WTC11 (cell line): ENCODE results near the gene RTP5. TPM values are rescaled to one million over a fixed set of nuclear protein-coding genes. Genes with fewer than 3 reads are reported as not detected.

Experiments
- ATAC-seq: fragments of 200-7000 bp; cut with Tn5 transposase; 2 replicates; pipeline ENCODE4 v1.10.0; 2021; ENCODE audit warnings: mild to moderate bottlenecking, moderate library complexity
- CTCF ChIA-PET: fragments of 300-600 bp; sonication (Branson Sonifier 250); formaldehyde crosslinking; loops from one replicate; lab custom pipeline; 2021; ENCODE audit warnings: antibody characterized with exemption; lab: Charles Lee
- POLR2A ChIA-PET: fragments of 350-600 bp; sonication (Branson Sonifier 250); formaldehyde crosslinking; loops from one replicate; lab custom pipeline; 2021; ENCODE audit warnings: antibody characterized with exemption; lab: Charles Lee
- DNase-seq: peaks from one replicate; pipeline ENCODE4 v3.0.0; 2021; ENCODE audit warnings: low spot score
- H3K27ac Mint-ChIP-seq: 2 replicates; pipeline ENCODE4 v1.8.0; 2021; ENCODE audit warnings: mixed read lengths
- H3K27me3 Mint-ChIP-seq: 2 replicates; pipeline ENCODE4 v1.8.0; 2021; ENCODE audit warnings: low read depth, mild to moderate bottlenecking, moderate library complexity, mixed read lengths
- H3K36me3 Mint-ChIP-seq: 2 replicates; pipeline ENCODE4 v1.8.0; 2021; ENCODE audit warnings: mixed read lengths
- H3K4me1 Mint-ChIP-seq: 2 replicates; pipeline ENCODE4 v1.8.0; 2022; ENCODE audit warnings: mixed read lengths
- H3K4me3 Mint-ChIP-seq: 2 replicates; pipeline ENCODE4 v1.8.0; 2021; ENCODE audit warnings: mild to moderate bottlenecking, moderate library complexity, mixed read lengths
- H3K9me3 Mint-ChIP-seq: 2 replicates; pipeline ENCODE4 v1.8.0; 2021; ENCODE audit warnings: mixed read lengths
- ELF4 ChIP-seq: sonication (generic); formaldehyde crosslinking; IDR thresholded peaks from 2 replicates; pipeline ENCODE4 v1.8.1; 2022; ENCODE audit warnings: low read depth, mild to moderate bottlenecking, moderate library complexity, missing genetic modification reagents
- FOXJ3 ChIP-seq: sonication (generic); formaldehyde crosslinking; IDR thresholded peaks from 2 replicates; pipeline ENCODE4 v1.9.0; 2021; ENCODE audit warnings: missing genetic modification reagents, mild to moderate bottlenecking, borderline replicate concordance
- FOXK1 ChIP-seq: sonication (generic); formaldehyde crosslinking; IDR thresholded peaks from 2 replicates; pipeline ENCODE4 v1.8.0; 2022; ENCODE audit warnings: mild to moderate bottlenecking, moderate library complexity, missing genetic modification reagents
- MYBL2 ChIP-seq: sonication (generic); formaldehyde crosslinking; IDR thresholded peaks from 2 replicates; pipeline ENCODE4 v1.8.1; 2023; ENCODE audit warnings: mild to moderate bottlenecking, moderate library complexity, missing genetic modification reagents
- NFATC4 ChIP-seq: fragments of 250-450 bp; sonication (Bioruptor Pico); IDR thresholded peaks from 2 replicates; pipeline ENCODE4 v1.9.0; 2021; ENCODE audit warnings: mild to moderate bottlenecking
- SMAD4 ChIP-seq: sonication (generic); formaldehyde crosslinking; IDR thresholded peaks from 2 replicates; pipeline ENCODE4 v1.8.0; 2022; ENCODE audit warnings: mild to moderate bottlenecking, missing genetic modification reagents
- SOX15 ChIP-seq: fragments of 250-450 bp; sonication (Bioruptor Pico); IDR thresholded peaks from 2 replicates; pipeline ENCODE4 v1.9.0; 2021; ENCODE audit warnings: mild to moderate bottlenecking
- SP1 ChIP-seq: sonication (generic); formaldehyde crosslinking; conservative IDR thresholded peaks from 2 replicates; pipeline ENCODE4 v1.8.1; 2022; ENCODE audit warnings: missing genetic modification reagents
- TCF7 ChIP-seq: sonication (generic); formaldehyde crosslinking; IDR thresholded peaks from 2 replicates; pipeline ENCODE4 v1.8.0; 2022; ENCODE audit warnings: mild to moderate bottlenecking, low read depth, missing genetic modification reagents, moderate library complexity
- ZBTB21 ChIP-seq: sonication (generic); formaldehyde crosslinking; IDR thresholded peaks from 2 replicates; pipeline ENCODE4 v1.8.1; 2023; ENCODE audit warnings: mild to moderate bottlenecking, missing genetic modification reagents, borderline replicate concordance
- ZNF232 ChIP-seq: sonication (generic); formaldehyde crosslinking; IDR thresholded peaks from 2 replicates; pipeline ENCODE4 v1.8.0; 2022; ENCODE audit warnings: mild to moderate bottlenecking, missing genetic modification reagents
- ZNF423 ChIP-seq: fragments of 250-450 bp; sonication (Bioruptor Pico); IDR thresholded peaks from 2 replicates; pipeline ENCODE4 v2.1.2; 2022; ENCODE audit warnings: mild to moderate bottlenecking, moderate library complexity
- total RNA-seq: library from RNA; stranded (reverse); gene quantifications from 3 replicates; pipeline ENCODE4 v1.2.3, GENCODE V29; 2021
- TF ChIP-seq, protein P1 (sequence below): sonication (generic); formaldehyde crosslinking; IDR thresholded peaks from 2 replicates; pipeline ENCODE4 v1.8.1; 2023; ENCODE audit warnings: mild to moderate bottlenecking, missing genetic modification reagents, borderline replicate concordance
- TF ChIP-seq, protein P2 (sequence below): fragments of 250-450 bp; sonication (Bioruptor Pico); IDR thresholded peaks from 2 replicates; pipeline ENCODE4 v1.9.0; 2021; ENCODE audit warnings: mild to moderate bottlenecking
- TF ChIP-seq, protein P3 (sequence below): sonication (generic); formaldehyde crosslinking; IDR thresholded peaks from 2 replicates; pipeline ENCODE4 v1.8.1; 2023; ENCODE audit warnings: mild to moderate bottlenecking, missing genetic modification reagents, moderate library complexity
- TF ChIP-seq, protein P4 (sequence below): fragments of 200-600 bp; IDR thresholded peaks from 2 replicates; pipeline ENCODE4 v1.8.0; 2022; ENCODE audit warnings: antibody characterized with exemption
- TF ChIP-seq, protein P5 (sequence below): sonication (generic); formaldehyde crosslinking; IDR thresholded peaks from 2 replicates; pipeline ENCODE4 v1.8.1; 2022; ENCODE audit warnings: low read depth, mild to moderate bottlenecking, moderate library complexity, missing genetic modification reagents, borderline replicate concordance

RTP5 gene
- total RNA-seq, 1 experiment from 2014 or later: not detected

DNA sequence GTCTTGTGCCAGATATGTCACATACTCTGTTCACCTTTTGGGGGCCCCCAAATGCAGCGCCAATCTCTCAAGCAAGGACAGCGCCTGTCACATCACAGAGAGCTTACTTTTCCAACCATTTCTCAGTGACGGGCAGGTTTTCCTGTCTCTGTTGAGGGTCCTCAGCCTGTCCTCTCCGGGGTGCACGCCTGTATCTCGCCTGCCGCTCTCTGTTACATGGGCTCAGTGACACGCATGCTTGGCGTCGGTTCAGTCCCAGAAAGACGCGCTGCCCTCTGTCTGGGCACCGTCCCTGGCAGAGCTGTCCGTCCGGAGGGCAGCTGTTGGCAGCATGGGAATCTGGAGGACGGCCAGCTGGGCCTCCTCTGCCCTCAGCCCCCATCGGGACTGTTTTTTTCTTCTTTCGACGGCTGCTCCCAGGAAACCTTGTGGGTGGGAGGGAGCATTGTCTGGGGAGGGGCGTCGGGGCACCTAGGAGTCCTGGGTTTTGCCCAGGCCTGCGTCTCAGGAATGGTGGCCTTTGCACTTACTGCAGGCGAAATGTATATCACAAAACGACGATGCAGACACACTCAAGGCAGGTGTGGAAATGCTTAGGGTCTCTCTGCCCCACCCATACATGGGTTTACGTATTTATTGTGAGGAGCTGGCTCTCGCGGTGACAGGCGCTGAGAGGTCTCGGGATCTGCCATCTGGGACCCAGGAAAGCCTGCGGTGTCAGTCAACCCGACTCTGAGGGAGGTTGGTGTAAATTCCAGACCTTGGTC is 30.9 kb downstream of the RTP5 start:
- H3K4me3 Mint-ChIP-seq: no peak overlapping the region
- POLR2A ChIA-PET: no interaction called here
- no peak overlapping the region for H3K27ac Mint-ChIP-seq
- CTCF ChIA-PET: no interaction called here
- no peak for ATAC-seq
- no peaks in the 10 kb centered on the region for H3K27me3 Mint-ChIP-seq
- H3K9me3 Mint-ChIP-seq: no peaks in the 10 kb centered on the region
- DNase-seq: no peak
- TF ChIP-seq, protein P1, sequence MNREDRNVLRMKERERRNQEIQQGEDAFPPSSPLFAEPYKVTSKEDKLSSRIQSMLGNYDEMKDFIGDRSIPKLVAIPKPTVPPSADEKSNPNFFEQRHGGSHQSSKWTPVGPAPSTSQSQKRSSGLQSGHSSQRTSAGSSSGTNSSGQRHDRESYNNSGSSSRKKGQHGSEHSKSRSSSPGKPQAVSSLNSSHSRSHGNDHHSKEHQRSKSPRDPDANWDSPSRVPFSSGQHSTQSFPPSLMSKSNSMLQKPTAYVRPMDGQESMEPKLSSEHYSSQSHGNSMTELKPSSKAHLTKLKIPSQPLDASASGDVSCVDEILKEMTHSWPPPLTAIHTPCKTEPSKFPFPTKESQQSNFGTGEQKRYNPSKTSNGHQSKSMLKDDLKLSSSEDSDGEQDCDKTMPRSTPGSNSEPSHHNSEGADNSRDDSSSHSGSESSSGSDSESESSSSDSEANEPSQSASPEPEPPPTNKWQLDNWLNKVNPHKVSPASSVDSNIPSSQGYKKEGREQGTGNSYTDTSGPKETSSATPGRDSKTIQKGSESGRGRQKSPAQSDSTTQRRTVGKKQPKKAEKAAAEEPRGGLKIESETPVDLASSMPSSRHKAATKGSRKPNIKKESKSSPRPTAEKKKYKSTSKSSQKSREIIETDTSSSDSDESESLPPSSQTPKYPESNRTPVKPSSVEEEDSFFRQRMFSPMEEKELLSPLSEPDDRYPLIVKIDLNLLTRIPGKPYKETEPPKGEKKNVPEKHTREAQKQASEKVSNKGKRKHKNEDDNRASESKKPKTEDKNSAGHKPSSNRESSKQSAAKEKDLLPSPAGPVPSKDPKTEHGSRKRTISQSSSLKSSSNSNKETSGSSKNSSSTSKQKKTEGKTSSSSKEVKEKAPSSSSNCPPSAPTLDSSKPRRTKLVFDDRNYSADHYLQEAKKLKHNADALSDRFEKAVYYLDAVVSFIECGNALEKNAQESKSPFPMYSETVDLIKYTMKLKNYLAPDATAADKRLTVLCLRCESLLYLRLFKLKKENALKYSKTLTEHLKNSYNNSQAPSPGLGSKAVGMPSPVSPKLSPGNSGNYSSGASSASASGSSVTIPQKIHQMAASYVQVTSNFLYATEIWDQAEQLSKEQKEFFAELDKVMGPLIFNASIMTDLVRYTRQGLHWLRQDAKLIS (CRISPR knock-in tag): no peak
- TF ChIP-seq ZBTB21: no peak
- no peak for TF ChIP-seq TCF7
- TF ChIP-seq ELF4 (CRISPR knock-in tag): no peak
- no peak for TF ChIP-seq SMAD4
- TF ChIP-seq SOX15: no peak
- peaks cover 34% of the 10 kb centered on the region for H3K4me1 Mint-ChIP-seq
- H3K36me3 Mint-ChIP-seq: peaks cover 6% of the 10 kb centered on the region; the same call in 1 of the 2 replicates

DNA sequence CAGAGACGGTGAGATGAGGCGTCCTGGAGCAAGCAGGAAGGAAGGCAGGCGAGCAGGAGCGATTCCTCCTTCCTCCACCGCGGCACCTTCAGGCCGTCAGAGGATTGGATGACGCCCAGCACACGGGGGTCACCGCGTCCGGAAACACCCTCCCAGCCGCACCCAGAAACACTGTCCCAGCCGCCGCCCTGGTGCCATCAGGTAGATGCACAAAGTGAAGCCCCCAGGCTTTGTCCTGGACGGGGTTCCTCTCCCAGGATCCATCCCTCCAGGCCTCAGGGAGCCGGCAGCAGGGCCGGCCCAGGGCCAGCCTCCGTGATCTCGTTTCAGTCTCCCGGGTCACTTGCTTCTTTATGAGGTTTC is 31.5 kb downstream of the RTP5 start:
- TF ChIP-seq, protein P2, sequence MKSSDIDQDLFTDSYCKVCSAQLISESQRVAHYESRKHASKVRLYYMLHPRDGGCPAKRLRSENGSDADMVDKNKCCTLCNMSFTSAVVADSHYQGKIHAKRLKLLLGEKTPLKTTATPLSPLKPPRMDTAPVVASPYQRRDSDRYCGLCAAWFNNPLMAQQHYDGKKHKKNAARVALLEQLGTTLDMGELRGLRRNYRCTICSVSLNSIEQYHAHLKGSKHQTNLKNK: no peak
- peak overlapping the region; percentile 94 for H3K27ac Mint-ChIP-seq

DNA sequence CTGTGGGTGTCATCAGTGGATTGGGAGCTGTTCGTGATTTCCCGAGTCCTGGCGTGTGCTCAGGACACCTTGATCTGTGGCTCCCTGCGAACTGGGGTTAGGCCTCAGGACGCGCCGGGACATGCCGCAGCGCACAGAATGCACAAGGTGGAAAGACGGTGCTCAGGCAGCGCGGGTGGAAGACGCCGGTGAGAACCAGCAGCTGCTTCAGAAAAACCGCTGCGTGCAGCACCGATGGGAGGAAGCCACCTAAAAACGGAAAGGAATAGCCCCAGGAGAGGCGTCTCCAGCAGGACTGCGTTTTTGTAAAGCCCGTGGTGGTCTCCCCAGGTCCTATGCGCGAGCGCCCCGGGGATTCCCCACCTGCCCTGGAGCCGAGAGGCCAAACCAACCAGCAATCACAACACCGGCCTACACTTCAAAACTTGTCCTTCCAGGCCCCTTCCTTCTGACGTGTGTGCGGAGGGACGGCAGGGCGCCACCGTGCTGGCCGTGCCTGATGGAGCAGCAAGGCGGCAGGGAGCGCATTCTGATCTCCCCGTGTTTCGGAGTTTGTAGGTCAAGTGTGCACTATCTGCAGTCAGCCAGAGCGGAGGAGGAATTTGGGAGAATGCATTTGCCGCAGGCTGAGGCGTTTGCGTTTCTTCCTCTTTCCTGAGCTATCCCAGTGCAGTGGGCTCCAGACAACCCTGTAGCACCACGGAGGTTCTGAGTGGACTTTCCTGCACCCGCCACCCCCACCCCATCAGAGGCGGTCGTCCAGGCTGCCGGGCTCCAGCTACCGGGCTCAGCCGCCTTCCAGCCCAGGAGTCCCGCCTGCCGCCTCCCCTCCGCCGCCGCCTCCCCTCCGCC is 32.2 kb downstream of the RTP5 start:
- Mint-ChIP-seq H3K4me3 (peak overlapping the region; percentile 80), H3K4me1 (peaks cover 34% of the 10 kb centered on the region)
- TF ChIP-seq NFATC4 (CRISPR knock-in tag): no peak
- TF ChIP-seq SP1 (CRISPR knock-in tag): 0 out of 2 replicates have a peak, but pooled peaks have one; percentile 34
- TF ChIP-seq ZNF423: peak; percentile 67
- TF ChIP-seq, all 79 proteins: peak for 2
- Mint-ChIP-seq H3K27me3 (no peaks in the 10 kb centered on the region), H3K9me3 (no peaks in the 10 kb centered on the region), H3K27ac (peak overlapping the region; percentile 94), H3K36me3 (peaks cover 6% of the 10 kb centered on the region; the same call in 1 of the 2 replicates)
- ChIA-PET CTCF (interaction anchor here (0.7 to 1.2 kb wide), 2 partner anchors 22 to 49 kb away, joined by 4 read pairs; no protein-coding TSS in a partner anchor), POLR2A (no interaction called here)
- DNase-seq (peak; percentile 60), ATAC-seq (peak; percentile 61)

More for the DNA sequence above, 31.5 kb downstream of the RTP5 start:
- POLR2A ChIA-PET: no interaction called here
- Mint-ChIP-seq H3K9me3 (no peaks in the 10 kb centered on the region), H3K4me1 (peaks cover 34% of the 10 kb centered on the region), H3K36me3 (peaks cover 6% of the 10 kb centered on the region; the same call in 1 of the 2 replicates), H3K27me3 (no peaks in the 10 kb centered on the region), H3K4me3 (peak overlapping the region; percentile 80)
- no peak for DNase-seq
- CTCF ChIA-PET: no interaction called here
- no peak for ATAC-seq

DNA sequence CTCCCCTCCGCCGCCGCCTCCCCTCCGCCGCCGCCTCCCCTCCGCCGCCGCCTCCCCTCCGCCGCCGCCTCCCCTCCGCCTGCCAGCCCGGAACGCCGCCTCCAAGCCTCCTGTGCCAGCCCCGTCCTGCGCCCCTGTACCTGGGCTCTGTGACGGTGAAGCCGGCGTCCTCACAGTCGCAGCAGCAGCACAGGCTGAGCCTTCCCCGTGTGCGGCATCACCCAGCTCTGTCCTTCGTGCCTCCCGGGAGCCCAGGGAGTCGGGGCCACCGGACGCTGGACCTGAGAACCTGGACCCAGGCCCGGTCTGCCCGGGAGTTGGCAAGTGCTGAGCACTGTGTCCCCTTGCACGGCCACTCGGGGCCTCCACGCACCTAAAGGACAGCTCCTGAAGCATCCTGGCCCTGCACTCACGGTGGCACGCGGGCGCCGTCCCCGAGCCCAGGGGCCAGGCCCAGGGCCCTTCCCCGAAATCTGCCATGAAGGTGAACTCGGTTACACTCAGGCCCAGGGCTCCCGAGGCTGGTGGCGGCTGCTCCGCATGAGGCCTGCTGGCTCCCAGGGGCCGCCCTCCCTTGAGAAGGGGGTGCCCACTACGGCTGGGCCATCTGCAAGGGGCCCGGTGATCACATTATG is 32.9 kb downstream of the RTP5 start:
- ChIA-PET CTCF (interaction anchor here (0.7 to 1.2 kb wide), 3 partner anchors 23 to 48 kb away, joined by 3 to 4 read pairs (median 4); no protein-coding TSS in a partner anchor), POLR2A (no interaction called here)
- DNase-seq: no peak
- H3K9me3 Mint-ChIP-seq: no peaks in the 10 kb centered on the region
- H3K36me3 Mint-ChIP-seq: no peaks in the 10 kb centered on the region
- H3K4me3 Mint-ChIP-seq: peak overlapping the region; percentile 51
- no peak overlapping the region for H3K27ac Mint-ChIP-seq
- peaks cover 34% of the 10 kb centered on the region for H3K4me1 Mint-ChIP-seq
- peak; percentile 56 for ATAC-seq
- no peaks in the 10 kb centered on the region for H3K27me3 Mint-ChIP-seq
- TF ChIP-seq FOXJ3 (CRISPR knock-in tag) (no peak), MYBL2 (CRISPR knock-in tag) (no peak), FOXK1 (CRISPR knock-in tag) (no peak), ZNF232 (CRISPR knock-in tag) (no peak)
- TF ChIP-seq, protein P3, sequence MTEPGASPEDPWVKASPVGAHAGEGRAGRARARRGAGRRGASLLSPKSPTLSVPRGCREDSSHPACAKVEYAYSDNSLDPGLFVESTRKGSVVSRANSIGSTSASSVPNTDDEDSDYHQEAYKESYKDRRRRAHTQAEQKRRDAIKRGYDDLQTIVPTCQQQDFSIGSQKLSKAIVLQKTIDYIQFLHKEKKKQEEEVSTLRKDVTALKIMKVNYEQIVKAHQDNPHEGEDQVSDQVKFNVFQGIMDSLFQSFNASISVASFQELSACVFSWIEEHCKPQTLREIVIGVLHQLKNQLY: no peak
- TF ChIP-seq, protein P4, sequence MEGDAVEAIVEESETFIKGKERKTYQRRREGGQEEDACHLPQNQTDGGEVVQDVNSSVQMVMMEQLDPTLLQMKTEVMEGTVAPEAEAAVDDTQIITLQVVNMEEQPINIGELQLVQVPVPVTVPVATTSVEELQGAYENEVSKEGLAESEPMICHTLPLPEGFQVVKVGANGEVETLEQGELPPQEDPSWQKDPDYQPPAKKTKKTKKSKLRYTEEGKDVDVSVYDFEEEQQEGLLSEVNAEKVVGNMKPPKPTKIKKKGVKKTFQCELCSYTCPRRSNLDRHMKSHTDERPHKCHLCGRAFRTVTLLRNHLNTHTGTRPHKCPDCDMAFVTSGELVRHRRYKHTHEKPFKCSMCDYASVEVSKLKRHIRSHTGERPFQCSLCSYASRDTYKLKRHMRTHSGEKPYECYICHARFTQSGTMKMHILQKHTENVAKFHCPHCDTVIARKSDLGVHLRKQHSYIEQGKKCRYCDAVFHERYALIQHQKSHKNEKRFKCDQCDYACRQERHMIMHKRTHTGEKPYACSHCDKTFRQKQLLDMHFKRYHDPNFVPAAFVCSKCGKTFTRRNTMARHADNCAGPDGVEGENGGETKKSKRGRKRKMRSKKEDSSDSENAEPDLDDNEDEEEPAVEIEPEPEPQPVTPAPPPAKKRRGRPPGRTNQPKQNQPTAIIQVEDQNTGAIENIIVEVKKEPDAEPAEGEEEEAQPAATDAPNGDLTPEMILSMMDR: no peak
- TF ChIP-seq, protein P5, sequence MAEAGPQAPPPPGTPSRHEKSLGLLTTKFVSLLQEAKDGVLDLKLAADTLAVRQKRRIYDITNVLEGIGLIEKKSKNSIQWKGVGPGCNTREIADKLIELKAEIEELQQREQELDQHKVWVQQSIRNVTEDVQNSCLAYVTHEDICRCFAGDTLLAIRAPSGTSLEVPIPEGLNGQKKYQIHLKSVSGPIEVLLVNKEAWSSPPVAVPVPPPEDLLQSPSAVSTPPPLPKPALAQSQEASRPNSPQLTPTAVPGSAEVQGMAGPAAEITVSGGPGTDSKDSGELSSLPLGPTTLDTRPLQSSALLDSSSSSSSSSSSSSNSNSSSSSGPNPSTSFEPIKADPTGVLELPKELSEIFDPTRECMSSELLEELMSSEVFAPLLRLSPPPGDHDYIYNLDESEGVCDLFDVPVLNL (CRISPR knock-in tag): no peak
